Panc1 (cell line): ENCODE results near the gene TMEM187. TPM values are rescaled to one million over a fixed set of nuclear protein-coding genes. Genes with fewer than 3 reads are reported as not detected.
"Not testable (repeated sequence)": the region's sequence is repeated elsewhere in the genome, so short reads cannot be mapped to it uniquely, and the experiment has no call there.

ENCODE experiments used
- ATAC-seq: fragments of 200-7000 bp; cut with Tn5 transposase; 2 replicates; pipeline ENCODE4 v1.9.1; 2020; ENCODE audit warnings: mild to moderate bottlenecking, moderate library complexity
- BruUV-seq: library from RNA; stranded (reverse); fragments of 400-500 nt; replicated peaks from 2 replicates; lab custom pipeline; 2021; lab: Mats Ljungman, UMichigan
- CTCF ChIA-PET: fragments of 300-600 bp; sonication (Branson Sonifier 250); formaldehyde crosslinking; loops from one replicate; lab custom pipeline; 2022; ENCODE audit warnings: antibody characterized with exemption; lab: Charles Lee
- POLR2A ChIA-PET: fragments of 300-600 bp; sonication (Branson Sonifier 250); formaldehyde crosslinking; loops from one replicate; lab custom pipeline; 2022; ENCODE audit warnings: antibody characterized with exemption; lab: Charles Lee
- DNase-seq: peaks from one replicate; pipeline ENCODE4 v3.0.0-alpha.2; 2010; ENCODE audit warnings: low read depth, low spot score
- H3K27ac ChIP-seq: 2 replicates; pipeline ENCODE4 v1.5.1; 2011; ENCODE audit warnings: mild to moderate bottlenecking, low read length, inconsistent platforms
- H3K27me3 ChIP-seq: fragments of 200-500 bp; sonication (Bioruptor generic); 2 replicates; pipeline ENCODE4 v1.6.0; 2014; ENCODE audit warnings: low read length, inconsistent platforms; ENCODE audit not compliant: control insufficient read depth, insufficient read depth
- H3K36me3 ChIP-seq: fragments of 200-500 bp; sonication (Bioruptor generic); 2 replicates; pipeline ENCODE4 v1.5.1; 2014; ENCODE audit warnings: inconsistent platforms, mild to moderate bottlenecking, low read length, moderate library complexity; ENCODE audit not compliant: control insufficient read depth, insufficient read depth
- H3K4me1 ChIP-seq: 2 replicates; pipeline ENCODE4 v1.5.1; 2011; ENCODE audit warnings: inconsistent platforms, mild to moderate bottlenecking, low read length, moderate library complexity; ENCODE audit not compliant: control insufficient read depth, insufficient read depth
- H3K4me3 ChIP-seq, 2 experiments: 2 replicates each; pipeline ENCODE4 v1.5.1; 2011 to 2012; ENCODE audit warnings: low read depth in 2 of 2, low read length in 2 of 2, mild to moderate bottlenecking in 2 of 2, inconsistent platforms in 1 of 2, moderate library complexity in 1 of 2
- H3K9me3 ChIP-seq: fragments of 200-500 bp; sonication (Bioruptor generic); 2 replicates; pipeline ENCODE4 v1.5.1; 2014; ENCODE audit warnings: low read depth, mild to moderate bottlenecking, inconsistent platforms, low read length, moderate library complexity; ENCODE audit not compliant: control insufficient read depth, insufficient read depth
- POLR2AphosphoS5 ChIP-seq: IDR thresholded peaks from 2 replicates; pipeline ENCODE4 v1.6.1; 2012; ENCODE audit warnings: mild to moderate bottlenecking, low read depth, low read length, moderate library complexity
- SIN3A ChIP-seq: IDR thresholded peaks from 2 replicates; pipeline ENCODE4 v1.6.1; 2012; ENCODE audit warnings: low read depth, mild to moderate bottlenecking, low read length, moderate library complexity, borderline replicate concordance; ENCODE audit not compliant: insufficient read depth
- TCF7L2 ChIP-seq: IDR thresholded peaks from 2 replicates; pipeline ENCODE4 v1.6.1; 2011; ENCODE audit warnings: mild to moderate bottlenecking, low read depth, low read length, inconsistent platforms
- in situ Hi-C: cut with HindIII; loops from 2 replicates; pipeline ENCODE4 v1.10.0; 2016; ENCODE audit warnings: low sequenced_read_pairs, low pct_unique_long_range_greater_than_20kb
- intact Hi-C: fragments of 100-400 bp; cut with micrococcal nuclease; formaldehyde crosslinking; loops from one replicate; pipeline ENCODE4 v1.10.0; 2022; ENCODE audit not compliant: unreplicated experiment
- total RNA-seq: library from RNA; stranded (reverse); gene quantifications from one replicate; pipeline ENCODE4 v1.2.1, GENCODE V29; 2021; ENCODE audit not compliant: unreplicated experiment
- TF ChIP-seq, protein P1 (sequence below), 2 experiments: IDR thresholded peaks; 2 replicates each; pipeline ENCODE4 v1.6.1; 2011 to 2012; ENCODE audit warnings: low read depth in 2 of 2, control low read depth in 1 of 2, low read length in 1 of 2, mild to moderate bottlenecking in 1 of 2, moderate library complexity in 1 of 2; ENCODE audit not compliant: insufficient read depth in 1 of 2
- TF ChIP-seq, protein P2 (sequence below): fragments of 450-650 bp; IDR thresholded peaks from 2 replicates; pipeline ENCODE4 v1.5.1; 2017; ENCODE audit warnings: mild to moderate bottlenecking

The TMEM187 gene
- total RNA-seq, 1 experiment from 2014 or later, result 15.7 TPM

DNA sequence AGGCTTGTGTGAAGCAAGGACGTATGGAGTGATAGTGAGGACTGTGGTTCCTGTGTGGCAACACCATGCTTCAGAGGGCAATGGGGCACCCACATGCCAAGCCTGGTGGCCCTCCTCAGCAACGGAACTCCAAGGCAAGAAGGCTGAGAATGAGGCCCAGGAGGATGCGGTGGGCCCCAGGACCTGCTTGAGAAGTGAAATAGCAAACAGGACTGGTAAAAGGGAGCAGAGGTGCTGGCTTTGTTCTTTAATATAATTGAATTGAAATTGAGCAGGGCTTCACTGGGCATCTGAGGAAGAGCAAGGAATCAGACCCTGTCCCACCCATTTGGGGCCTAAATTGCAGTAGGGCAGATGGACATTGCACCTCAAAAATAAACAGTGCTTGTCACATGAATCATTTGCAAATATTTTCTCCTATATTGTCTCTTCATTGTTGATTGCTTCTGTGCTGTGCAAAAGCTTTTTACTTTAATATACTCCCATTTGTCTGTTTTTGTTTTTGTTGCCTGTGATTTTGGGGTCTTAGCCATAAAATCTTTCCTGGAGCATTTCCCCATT is 2.3 kb downstream of the TMEM187 start:
- Histone ChIP-seq H3K27me3 (no peaks in the 10 kb centered on the region), H3K36me3 (no peaks in the 10 kb centered on the region; the same call in 1 of the 2 replicates), H3K27ac (peak overlapping the region; percentile 100), H3K4me3 (no peak overlapping the region), H3K9me3 (no peaks in the 10 kb centered on the region), H3K4me1 (peaks cover 12% of the 10 kb centered on the region)
- BruUV-seq, result no TSS peak
- in situ Hi-C loops (no loop called here), intact Hi-C loops (no loop called here)
- no peak for ATAC-seq
- TF ChIP-seq, protein P1, sequence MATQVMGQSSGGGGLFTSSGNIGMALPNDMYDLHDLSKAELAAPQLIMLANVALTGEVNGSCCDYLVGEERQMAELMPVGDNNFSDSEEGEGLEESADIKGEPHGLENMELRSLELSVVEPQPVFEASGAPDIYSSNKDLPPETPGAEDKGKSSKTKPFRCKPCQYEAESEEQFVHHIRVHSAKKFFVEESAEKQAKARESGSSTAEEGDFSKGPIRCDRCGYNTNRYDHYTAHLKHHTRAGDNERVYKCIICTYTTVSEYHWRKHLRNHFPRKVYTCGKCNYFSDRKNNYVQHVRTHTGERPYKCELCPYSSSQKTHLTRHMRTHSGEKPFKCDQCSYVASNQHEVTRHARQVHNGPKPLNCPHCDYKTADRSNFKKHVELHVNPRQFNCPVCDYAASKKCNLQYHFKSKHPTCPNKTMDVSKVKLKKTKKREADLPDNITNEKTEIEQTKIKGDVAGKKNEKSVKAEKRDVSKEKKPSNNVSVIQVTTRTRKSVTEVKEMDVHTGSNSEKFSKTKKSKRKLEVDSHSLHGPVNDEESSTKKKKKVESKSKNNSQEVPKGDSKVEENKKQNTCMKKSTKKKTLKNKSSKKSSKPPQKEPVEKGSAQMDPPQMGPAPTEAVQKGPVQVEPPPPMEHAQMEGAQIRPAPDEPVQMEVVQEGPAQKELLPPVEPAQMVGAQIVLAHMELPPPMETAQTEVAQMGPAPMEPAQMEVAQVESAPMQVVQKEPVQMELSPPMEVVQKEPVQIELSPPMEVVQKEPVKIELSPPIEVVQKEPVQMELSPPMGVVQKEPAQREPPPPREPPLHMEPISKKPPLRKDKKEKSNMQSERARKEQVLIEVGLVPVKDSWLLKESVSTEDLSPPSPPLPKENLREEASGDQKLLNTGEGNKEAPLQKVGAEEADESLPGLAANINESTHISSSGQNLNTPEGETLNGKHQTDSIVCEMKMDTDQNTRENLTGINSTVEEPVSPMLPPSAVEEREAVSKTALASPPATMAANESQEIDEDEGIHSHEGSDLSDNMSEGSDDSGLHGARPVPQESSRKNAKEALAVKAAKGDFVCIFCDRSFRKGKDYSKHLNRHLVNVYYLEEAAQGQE (IDR thresholded peaks at IDR 0.05; ENCODE audit: insufficient read depth in 1 of 2, low read depth in 2 of 2, low read length in 1 of 2), result no peak
- TF ChIP-seq SIN3A (no peak), POLR2AphosphoS5 (no peak), TCF7L2 (no peak)
- TF ChIP-seq, protein P2, sequence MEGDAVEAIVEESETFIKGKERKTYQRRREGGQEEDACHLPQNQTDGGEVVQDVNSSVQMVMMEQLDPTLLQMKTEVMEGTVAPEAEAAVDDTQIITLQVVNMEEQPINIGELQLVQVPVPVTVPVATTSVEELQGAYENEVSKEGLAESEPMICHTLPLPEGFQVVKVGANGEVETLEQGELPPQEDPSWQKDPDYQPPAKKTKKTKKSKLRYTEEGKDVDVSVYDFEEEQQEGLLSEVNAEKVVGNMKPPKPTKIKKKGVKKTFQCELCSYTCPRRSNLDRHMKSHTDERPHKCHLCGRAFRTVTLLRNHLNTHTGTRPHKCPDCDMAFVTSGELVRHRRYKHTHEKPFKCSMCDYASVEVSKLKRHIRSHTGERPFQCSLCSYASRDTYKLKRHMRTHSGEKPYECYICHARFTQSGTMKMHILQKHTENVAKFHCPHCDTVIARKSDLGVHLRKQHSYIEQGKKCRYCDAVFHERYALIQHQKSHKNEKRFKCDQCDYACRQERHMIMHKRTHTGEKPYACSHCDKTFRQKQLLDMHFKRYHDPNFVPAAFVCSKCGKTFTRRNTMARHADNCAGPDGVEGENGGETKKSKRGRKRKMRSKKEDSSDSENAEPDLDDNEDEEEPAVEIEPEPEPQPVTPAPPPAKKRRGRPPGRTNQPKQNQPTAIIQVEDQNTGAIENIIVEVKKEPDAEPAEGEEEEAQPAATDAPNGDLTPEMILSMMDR, result no peak
- CTCF ChIA-PET, result no interaction called here
- POLR2A ChIA-PET, result no interaction called here
- no peak for DNase-seq

DNA sequence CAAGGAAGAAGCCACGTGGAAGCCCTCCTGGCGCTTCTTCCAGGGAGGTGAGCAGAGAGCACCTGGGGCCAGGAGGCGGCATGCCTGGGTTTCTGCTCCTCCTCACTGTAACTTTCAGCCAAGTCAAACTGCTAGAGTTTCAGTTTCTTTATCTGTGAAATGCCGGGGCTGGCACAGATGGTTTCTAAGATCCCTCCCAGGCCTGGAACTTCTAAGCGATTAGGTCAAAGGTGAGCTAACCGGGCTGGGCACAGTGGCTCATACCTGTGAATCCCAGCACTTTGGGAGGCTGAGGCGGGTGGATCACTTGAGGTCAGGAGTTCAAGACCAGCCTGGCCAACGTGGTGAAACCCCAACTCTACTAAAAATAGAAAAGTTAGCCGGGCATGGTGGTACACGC is 7.8 kb downstream of the TMEM187 start:
- H3K4me3 ChIP-seq, in situ Hi-C loops, POLR2A ChIA-PET, BruUV-seq, DNase-seq, H3K27ac ChIP-seq, ATAC-seq, H3K9me3 ChIP-seq, H3K4me1 ChIP-seq, intact Hi-C loops, CTCF ChIA-PET, H3K27me3 ChIP-seq, H3K36me3 ChIP-seq: not testable (repeated sequence)

DNA sequence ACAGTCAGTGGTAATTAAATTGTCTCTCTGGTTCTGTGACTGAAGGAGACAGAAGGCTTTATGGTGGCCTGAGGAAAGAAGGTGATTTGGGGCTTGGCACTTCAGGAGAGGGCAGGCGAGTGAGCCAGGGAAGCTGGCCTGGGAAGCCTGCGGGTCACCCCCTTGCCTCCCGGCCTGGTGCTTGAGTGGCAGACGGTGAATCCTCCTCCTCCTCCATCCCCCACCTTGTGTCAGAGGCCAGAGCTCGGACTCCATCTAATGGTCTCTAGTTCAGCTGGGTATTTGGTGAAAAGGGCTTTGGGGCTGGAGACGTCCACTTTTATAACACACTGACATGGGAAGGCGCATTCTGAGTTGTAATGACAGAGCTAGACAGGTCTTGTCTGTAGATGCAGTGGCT is 8.7 kb downstream of the TMEM187 start:
- Histone ChIP-seq H3K4me3 (no peak overlapping the region), H3K4me1 (peaks cover 5% of the 10 kb centered on the region), H3K36me3 (no peaks in the 10 kb centered on the region), H3K27ac (no peak overlapping the region), H3K9me3 (no peaks in the 10 kb centered on the region), H3K27me3 (no peaks in the 10 kb centered on the region)
- CTCF ChIA-PET, result no interaction called here
- DNase-seq, result no peak
- no peak for ATAC-seq
- POLR2A ChIA-PET, result no interaction called here
- intact Hi-C loops (no loop called here), in situ Hi-C loops (no loop called here)
- TF ChIP-seq, protein P2, result no peak
- no peak for TF ChIP-seq TCF7L2
- no peak for TF ChIP-seq POLR2AphosphoS5
- TF ChIP-seq SIN3A, result no peak
- TF ChIP-seq, protein P1 (IDR thresholded peaks at IDR 0.05; ENCODE audit: insufficient read depth in 1 of 2, low read depth in 2 of 2, low read length in 1 of 2), result no peak
- BruUV-seq, result no TSS peak
